Smooth muscle cell (in vitro differentiated cells): ENCODE measurements around the gene IL7R. TPM values are rescaled to one million over a fixed set of nuclear protein-coding genes. Genes with fewer than 3 reads are reported as not detected.
A peak's percentile ranks its signal among the peaks of the same experiment; 100 is the strongest.

ENCODE experiments used
- DNase-seq: peaks from one replicate; lab custom pipeline; 2025; ENCODE audit not compliant: unreplicated experiment; lab: John Stamatoyannopoulos, UW
- H2AFZ ChIP-seq: fragments of 200-600 bp; sonication (generic); 2 replicates; pipeline ENCODE4 v1.6.0; 2016; ENCODE audit warnings: antibody characterized with exemption, low read depth, mild to moderate bottlenecking
- H3F3A ChIP-seq: fragments of 200-600 bp; sonication (generic); 2 replicates; pipeline ENCODE4 v1.6.0; 2017; ENCODE audit warnings: antibody characterized with exemption, low read depth
- H3K27ac ChIP-seq: fragments of 200-600 bp; sonication (generic); 2 replicates; pipeline ENCODE4 v1.5.1; 2016; ENCODE audit warnings: low read depth, mild to moderate bottlenecking
- H3K27me3 ChIP-seq: fragments of 200-600 bp; sonication (generic); 2 replicates; pipeline ENCODE4 v1.6.1; 2016; ENCODE audit warnings: low read depth, mild to moderate bottlenecking
- H3K36me3 ChIP-seq: fragments of 200-600 bp; sonication (generic); 2 replicates; pipeline ENCODE4 v1.5.1; 2016; ENCODE audit warnings: low read depth
- H3K4me1 ChIP-seq: fragments of 200-600 bp; sonication (generic); 2 replicates; pipeline ENCODE4 v1.5.1; 2016; ENCODE audit warnings: low read depth
- H3K4me2 ChIP-seq: fragments of 200-600 bp; sonication (generic); 2 replicates; pipeline ENCODE4 v1.6.0; 2016; ENCODE audit warnings: mild to moderate bottlenecking
- H3K4me3 ChIP-seq: fragments of 200-600 bp; sonication (generic); 2 replicates; pipeline ENCODE4 v1.5.1; 2016; ENCODE audit warnings: mild to moderate bottlenecking
- H3K79me2 ChIP-seq: fragments of 200-600 bp; sonication (generic); 2 replicates; pipeline ENCODE4 v1.6.0; 2016; ENCODE audit warnings: low read depth, mild to moderate bottlenecking
- H3K9ac ChIP-seq: fragments of 200-600 bp; sonication (generic); 2 replicates; pipeline ENCODE4 v1.6.0; 2016; ENCODE audit warnings: low read depth
- H3K9me3 ChIP-seq: fragments of 200-600 bp; sonication (generic); replicated peaks from 2 replicates; pipeline ENCODE4 v1.5.1; 2016; ENCODE audit warnings: low read depth
- H4K20me1 ChIP-seq: fragments of 200-600 bp; sonication (generic); 2 replicates; pipeline ENCODE4 v1.6.0; 2016; ENCODE audit warnings: low read depth
- WGBS: methylation state at CpG from one replicate; pipeline ENCODE4 v1.1.7; 2016; ENCODE audit warnings: low lambda C conversion rate; 5-methylcytosine and 5-hydroxymethylcytosine counted together
- polyA plus RNA-seq: library from polyadenylated mRNA; unstranded; fragments of >200 nt; fragmentation: Nextera tagmentation; extraction: Ambion mirVana; gene quantifications from 2 replicates; pipeline ENCODE4 v1.2.1, GENCODE V29; 2016
- total RNA-seq: library from RNA; depleted of rRNA; stranded (reverse); fragments of >200 nt; gene quantifications from 2 replicates; pipeline ENCODE4 v1.2.3, GENCODE V29; 2014
- TF ChIP-seq, protein P1 (sequence below): fragments of 200-600 bp; sonication (generic); IDR thresholded peaks from 2 replicates; pipeline ENCODE4 v1.5.1; 2017; ENCODE audit warnings: borderline replicate concordance, mild to moderate bottlenecking, antibody characterized with exemption; ENCODE audit not compliant: insufficient read depth, poor library complexity, severe bottlenecking

The IL7R gene
- total and polyA plus RNA-seq, 2 experiments from 2014 or later = 4.4 to 15.9 TPM

- TF ChIP-seq, protein P1, sequence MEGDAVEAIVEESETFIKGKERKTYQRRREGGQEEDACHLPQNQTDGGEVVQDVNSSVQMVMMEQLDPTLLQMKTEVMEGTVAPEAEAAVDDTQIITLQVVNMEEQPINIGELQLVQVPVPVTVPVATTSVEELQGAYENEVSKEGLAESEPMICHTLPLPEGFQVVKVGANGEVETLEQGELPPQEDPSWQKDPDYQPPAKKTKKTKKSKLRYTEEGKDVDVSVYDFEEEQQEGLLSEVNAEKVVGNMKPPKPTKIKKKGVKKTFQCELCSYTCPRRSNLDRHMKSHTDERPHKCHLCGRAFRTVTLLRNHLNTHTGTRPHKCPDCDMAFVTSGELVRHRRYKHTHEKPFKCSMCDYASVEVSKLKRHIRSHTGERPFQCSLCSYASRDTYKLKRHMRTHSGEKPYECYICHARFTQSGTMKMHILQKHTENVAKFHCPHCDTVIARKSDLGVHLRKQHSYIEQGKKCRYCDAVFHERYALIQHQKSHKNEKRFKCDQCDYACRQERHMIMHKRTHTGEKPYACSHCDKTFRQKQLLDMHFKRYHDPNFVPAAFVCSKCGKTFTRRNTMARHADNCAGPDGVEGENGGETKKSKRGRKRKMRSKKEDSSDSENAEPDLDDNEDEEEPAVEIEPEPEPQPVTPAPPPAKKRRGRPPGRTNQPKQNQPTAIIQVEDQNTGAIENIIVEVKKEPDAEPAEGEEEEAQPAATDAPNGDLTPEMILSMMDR = no peak
- over 99% methylated on average over 4 of the region's 4 CpGs for WGBS
Measured at GRCh38 chr5:35867998-35868397, 11.3 kb downstream of the IL7R start.

GRCh38 chr5:35869685-35870277, 13.1 kb downstream of the IL7R start:
- 48% methylated on average over 5 of the region's 5 CpGs for WGBS
- H3K4me1 ChIP-seq = no peaks in the 10 kb centered on the region

More at GRCh38 chr5:35867998-35868397, 11.3 kb downstream of the IL7R start:
- no peak overlapping the region for H3K4me3 ChIP-seq
- no peaks in the 10 kb centered on the region for H3K27me3 ChIP-seq
- H3K9ac ChIP-seq = no peak overlapping the region
- no peak for DNase-seq
- no peaks in the 10 kb centered on the region for H3K79me2 ChIP-seq
- H3K36me3 ChIP-seq = peaks cover 6% of the 10 kb centered on the region
- H3F3A ChIP-seq = no peaks in the 10 kb centered on the region
- H3K4me2 ChIP-seq = no peak overlapping the region
- no peaks in the 10 kb centered on the region for H3K9me3 ChIP-seq
- no peaks in the 10 kb centered on the region for H3K4me1 ChIP-seq
- H4K20me1 ChIP-seq = no peaks in the 10 kb centered on the region
- no peak overlapping the region for H2AFZ ChIP-seq
- no peak overlapping the region for H3K27ac ChIP-seq

DNA sequence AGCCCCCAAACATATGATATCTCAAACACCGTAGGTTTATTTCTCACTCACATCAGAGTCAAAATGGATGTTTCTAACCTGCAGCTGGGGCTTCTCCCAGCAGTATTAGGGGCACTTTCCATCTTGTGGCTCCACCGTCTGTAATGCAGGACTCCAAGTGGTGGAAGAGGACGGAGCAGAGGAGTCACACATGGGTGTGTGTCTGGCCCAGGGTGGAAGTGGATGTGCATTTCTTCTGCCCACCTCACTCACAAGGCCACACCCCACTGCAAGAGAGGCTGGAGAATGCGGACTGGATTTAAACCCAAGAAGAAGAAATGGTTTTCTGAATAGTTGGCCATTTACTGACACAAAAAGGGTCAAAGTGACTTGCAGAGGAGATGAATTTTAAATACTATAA, 13.9 kb downstream of the IL7R start:
- no peaks in the 10 kb centered on the region for H4K20me1 ChIP-seq
- H3K4me3 ChIP-seq = no peak overlapping the region
- 93% methylated on average over 4 of the region's 4 CpGs for WGBS
- H3K9ac ChIP-seq = no peak overlapping the region
- H3K9me3 ChIP-seq = no peaks in the 10 kb centered on the region
- TF ChIP-seq, protein P1 = no peak
- no peak overlapping the region for H3K27ac ChIP-seq
- H3K4me1 ChIP-seq = no peaks in the 10 kb centered on the region
- H3K79me2 ChIP-seq = no peaks in the 10 kb centered on the region
- no peak overlapping the region for H3K4me2 ChIP-seq
- no peaks in the 10 kb centered on the region for H3K36me3 ChIP-seq
- no peak overlapping the region for H2AFZ ChIP-seq
- no peaks in the 10 kb centered on the region for H3F3A ChIP-seq
- H3K27me3 ChIP-seq = no peaks in the 10 kb centered on the region
- DNase-seq = no peak

More at GRCh38 chr5:35869685-35870277, 13.1 kb downstream of the IL7R start:
- H3K4me3 ChIP-seq = no peak overlapping the region
- H3K4me2 ChIP-seq = no peak overlapping the region
- H3K79me2 ChIP-seq = no peaks in the 10 kb centered on the region
- no peaks in the 10 kb centered on the region for H3K36me3 ChIP-seq
- H3K27me3 ChIP-seq = no peaks in the 10 kb centered on the region
- H2AFZ ChIP-seq = peak overlapping the region; percentile 24
- TF ChIP-seq, protein P1 = no peak
- no peak for DNase-seq
- H3K9ac ChIP-seq = no peak overlapping the region
- no peak overlapping the region for H3K27ac ChIP-seq
- no peaks in the 10 kb centered on the region for H4K20me1 ChIP-seq
- H3K9me3 ChIP-seq = no peaks in the 10 kb centered on the region
- no peaks in the 10 kb centered on the region for H3F3A ChIP-seq

DNA sequence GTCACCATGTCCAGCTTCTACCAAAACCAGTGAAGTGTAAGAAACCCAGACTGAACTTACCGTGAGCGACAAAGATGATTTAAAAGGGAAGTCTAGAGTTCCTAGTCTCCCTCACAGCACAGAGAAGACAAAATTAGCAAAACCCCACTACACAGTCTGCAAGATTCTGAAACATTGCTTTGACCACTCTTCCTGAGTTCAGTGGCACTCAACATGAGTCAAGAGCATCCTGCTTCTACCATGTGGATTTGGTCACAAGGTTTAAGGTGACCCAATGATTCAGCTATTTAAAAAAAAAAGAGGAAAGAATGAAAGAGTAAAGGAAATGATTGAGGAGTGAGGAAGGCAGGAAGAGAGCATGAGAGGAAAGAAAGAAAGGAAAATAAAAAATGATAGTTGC, 19.8 kb downstream of the IL7R start:
- Histone ChIP-seq H3K4me2 (no peak overlapping the region), H3K9ac (no peak overlapping the region), H3K4me1 (no peaks in the 10 kb centered on the region), H3K27ac (no peak overlapping the region), H3K27me3 (no peaks in the 10 kb centered on the region), H3K79me2 (no peaks in the 10 kb centered on the region), H3K4me3 (no peak overlapping the region), H3F3A (no peaks in the 10 kb centered on the region), H4K20me1 (no peaks in the 10 kb centered on the region), H3K36me3 (no peaks in the 10 kb centered on the region), H2AFZ (no peak overlapping the region), H3K9me3 (no peaks in the 10 kb centered on the region)
- no peak for DNase-seq
- WGBS = 97% methylated on average over 2 of the region's 2 CpGs
- TF ChIP-seq, protein P1 = no peak
